Esophagus squamous epithelium (tissue), 4 donors: Measurements from ENCODE around the gene SHISA6.

Experiments
- CTCF ChIP-seq, 6 experiments: fragments of 450-650 bp in 4 of 6; fragments of 200-600 bp in 2 of 6; sonication (generic) in 2 of 6; IDR thresholded peaks; one replicate each; pipeline ENCODE4 v1.5.1; 2016 to 2019; ENCODE audit warnings: antibody characterized with exemption in 6 of 6, mild to moderate bottlenecking in 4 of 6, moderate library complexity in 4 of 6
- POLR2A ChIP-seq, 4 donors: fragments of 450-650 bp; IDR thresholded peaks; one replicate each; pipeline ENCODE4 v1.6.1; 2017; ENCODE audit warnings: antibody characterized with exemption in 4 of 4, mild to moderate bottlenecking in 4 of 4, moderate library complexity in 3 of 4

- no peak for TF ChIP-seq CTCF (IDR thresholded peaks at IDR 0.05)
- TF ChIP-seq POLR2A (IDR thresholded peaks at IDR 0.05) = no peak
Observed at GRCh38 chr17:11242411-11242810, 1.4 kb downstream of the SHISA6 start.
